Loucy (cell line): ENCODE results near the gene ELOVL1.
A peak's percentile ranks its signal among the peaks of the same experiment; 100 is the strongest.

ENCODE experiments used
- H2AFZ ChIP-seq: fragments of 200-600 bp; sonication (generic); 2 replicates; pipeline ENCODE4 v1.6.0; 2016; ENCODE audit warnings: antibody characterized with exemption, mild to moderate bottlenecking, low read length, moderate library complexity
- H3F3A ChIP-seq: fragments of 200-600 bp; 2 replicates; pipeline ENCODE4 v1.6.0; 2016; ENCODE audit warnings: antibody characterized with exemption, low read depth, mild to moderate bottlenecking
- H3K27me3 ChIP-seq: fragments of 200-600 bp; sonication (generic); 2 replicates; pipeline ENCODE4 v1.6.1; 2014; ENCODE audit warnings: low read length, mild to moderate bottlenecking; ENCODE audit not compliant: insufficient read depth, poor library complexity, severe bottlenecking
- H3K36me3 ChIP-seq: fragments of 200-600 bp; sonication (generic); 2 replicates; pipeline ENCODE4 v1.6.1; 2016; ENCODE audit warnings: low read length; ENCODE audit not compliant: insufficient read depth
- H3K4me1 ChIP-seq: fragments of 200-600 bp; sonication (generic); 2 replicates; pipeline ENCODE4 v1.5.1; 2014; ENCODE audit warnings: low read length, mild to moderate bottlenecking; ENCODE audit not compliant: insufficient read depth, poor library complexity, severe bottlenecking
- H3K4me2 ChIP-seq: fragments of 200-600 bp; sonication (generic); 2 replicates; pipeline ENCODE4 v1.6.0; 2014; ENCODE audit warnings: antibody characterized with exemption, low read length, low read depth, mild to moderate bottlenecking; ENCODE audit not compliant: poor library complexity, severe bottlenecking
- H3K4me3 ChIP-seq: fragments of 200-600 bp; sonication (generic); 2 replicates; pipeline ENCODE4 v1.5.1; 2014; ENCODE audit warnings: low read length, mild to moderate bottlenecking, mixed read lengths; ENCODE audit not compliant: poor library complexity, severe bottlenecking
- H3K79me2 ChIP-seq: fragments of 200-600 bp; sonication (generic); 2 replicates; pipeline ENCODE4 v1.6.1; 2014; ENCODE audit warnings: low read length; ENCODE audit not compliant: insufficient read depth
- H3K9ac ChIP-seq: fragments of 200-600 bp; sonication (generic); 2 replicates; pipeline ENCODE4 v1.6.0; 2014; ENCODE audit warnings: mild to moderate bottlenecking, low read depth, low read length, moderate library complexity; ENCODE audit not compliant: poor library complexity, severe bottlenecking
- H3K9me2 ChIP-seq: fragments of 200-600 bp; sonication (generic); replicated peaks from 2 replicates; pipeline ENCODE4 v1.6.1; 2016; ENCODE audit warnings: low read depth, low read length, mixed read lengths
- H3K9me3 ChIP-seq: fragments of 200-600 bp; sonication (generic); 2 replicates; pipeline ENCODE4 v1.6.1; 2014; ENCODE audit warnings: mild to moderate bottlenecking, antibody characterized with exemption, low read length, low read depth; ENCODE audit not compliant: insufficient read depth
- H4K20me1 ChIP-seq: fragments of 200-600 bp; sonication (generic); 2 replicates; pipeline ENCODE4 v1.6.0; 2014; ENCODE audit warnings: antibody characterized with exemption, low read length, mild to moderate bottlenecking; ENCODE audit not compliant: insufficient read depth, poor library complexity, severe bottlenecking
- CTCF ChIP-seq: fragments of 200-600 bp; sonication (generic); conservative IDR thresholded peaks from 2 replicates; pipeline ENCODE4 v1.5.1; 2014; ENCODE audit warnings: mild to moderate bottlenecking, antibody characterized with exemption, low read length
- EZH2phosphoT487 ChIP-seq: fragments of 200-600 bp; IDR thresholded peaks from 2 replicates; pipeline ENCODE4 v1.6.1; 2018; ENCODE audit warnings: antibody characterized with exemption, mild to moderate bottlenecking, moderate library complexity, borderline replicate concordance

ELOVL1 gene

GRCh38 chr1:43334453-43335205 is 33.2 kb downstream of the ELOVL1 start:
- no peak overlapping the region for H2AFZ ChIP-seq
- no peaks in the 10 kb centered on the region for H3K9me3 ChIP-seq
- TF ChIP-seq EZH2phosphoT487 (no peak), CTCF (no peak)
- no peak overlapping the region for H3K9ac ChIP-seq
- no peaks in the 10 kb centered on the region for H3K9me2 ChIP-seq
- no peak overlapping the region for H3K4me2 ChIP-seq
- no peaks in the 10 kb centered on the region for H3K79me2 ChIP-seq
- H3K4me1 ChIP-seq: peaks cover 28% of the 10 kb centered on the region
- no peak overlapping the region for H3K4me3 ChIP-seq
- H3K27me3 ChIP-seq: no peaks in the 10 kb centered on the region
- H3F3A ChIP-seq: no peaks in the 10 kb centered on the region
- no peaks in the 10 kb centered on the region for H3K36me3 ChIP-seq
- H4K20me1 ChIP-seq: no peaks in the 10 kb centered on the region

DNA sequence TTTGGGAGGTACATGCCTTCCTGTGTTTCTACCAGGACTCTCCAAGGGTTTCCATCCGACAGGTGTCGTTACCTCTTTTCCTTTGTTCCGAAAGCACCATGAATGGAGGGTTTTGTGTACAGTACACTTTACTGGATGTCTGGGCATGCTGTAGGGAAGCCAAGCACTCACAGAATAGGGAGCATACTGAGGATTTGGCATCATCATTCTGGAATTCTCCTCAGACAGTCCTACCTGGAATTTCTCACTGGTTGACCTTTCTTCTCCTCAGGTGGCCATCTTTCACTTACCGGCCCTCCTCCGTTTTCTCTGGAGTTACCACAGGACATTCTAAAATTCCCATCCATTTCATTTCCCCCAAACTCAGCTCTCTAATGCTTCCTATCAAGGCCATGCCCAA is 36.1 kb downstream of the ELOVL1 start:
- Histone ChIP-seq H3K36me3 (no peaks in the 10 kb centered on the region), H2AFZ (no peak overlapping the region), H4K20me1 (no peaks in the 10 kb centered on the region), H3K27me3 (no peaks in the 10 kb centered on the region), H3K4me3 (no peak overlapping the region), H3K9ac (no peak overlapping the region), H3K9me2 (no peaks in the 10 kb centered on the region), H3F3A (no peaks in the 10 kb centered on the region), H3K79me2 (no peaks in the 10 kb centered on the region), H3K9me3 (peaks cover 4% of the 10 kb centered on the region; the same call in 1 of the 2 replicates), H3K4me2 (no peak overlapping the region), H3K4me1 (peaks cover 12% of the 10 kb centered on the region)
- TF ChIP-seq EZH2phosphoT487 (no peak), CTCF (no peak)

DNA sequence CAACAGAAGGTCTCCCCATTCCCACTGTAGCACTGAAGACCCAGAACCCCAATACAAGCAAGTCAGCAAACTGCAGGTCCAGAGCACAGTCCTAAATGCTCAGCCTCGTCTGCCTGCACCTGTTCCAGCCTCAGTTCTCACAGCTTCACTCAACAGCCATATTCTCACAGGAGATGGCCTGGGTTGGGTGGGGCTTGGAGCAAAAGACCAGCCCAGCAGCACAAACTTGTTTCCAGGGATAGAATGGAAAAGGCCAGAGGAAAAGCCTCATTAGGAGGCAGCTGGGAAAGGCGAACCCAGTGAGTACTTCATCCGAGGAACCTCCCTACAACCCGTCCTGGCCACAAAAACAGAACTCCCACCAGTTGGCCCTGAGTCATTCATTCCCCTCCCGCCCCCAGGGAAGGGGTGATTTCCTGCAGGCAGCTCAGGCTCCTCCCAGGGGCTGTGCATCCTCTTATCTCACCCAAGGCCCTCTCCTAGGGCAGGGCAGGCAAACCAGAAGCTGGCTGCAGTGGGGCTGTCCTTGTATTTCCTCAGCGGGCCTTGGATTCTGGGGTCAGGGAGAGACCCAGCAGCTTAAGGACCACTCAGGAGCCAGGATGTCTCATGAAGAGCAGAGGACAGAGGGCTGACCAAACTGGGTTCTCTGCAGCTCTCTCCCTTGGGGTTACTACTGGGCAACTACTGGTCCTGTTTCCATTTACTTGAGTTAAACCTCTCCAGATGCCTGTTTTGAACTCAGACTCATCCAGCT is 37.6 kb downstream of the ELOVL1 start:
- no peak for TF ChIP-seq CTCF
- no peak for TF ChIP-seq EZH2phosphoT487

More for the DNA sequence above, 37.6 kb downstream of the ELOVL1 start:
- H4K20me1 ChIP-seq: no peaks in the 10 kb centered on the region
- no peaks in the 10 kb centered on the region for H3K79me2 ChIP-seq
- H3K27me3 ChIP-seq: no peaks in the 10 kb centered on the region
- H3K36me3 ChIP-seq: no peaks in the 10 kb centered on the region
- peaks cover 4% of the 10 kb centered on the region; the same call in 1 of the 2 replicates for H3K9me3 ChIP-seq
- H3K4me1 ChIP-seq: peaks cover 12% of the 10 kb centered on the region
- H3F3A ChIP-seq: no peaks in the 10 kb centered on the region
- H3K9ac ChIP-seq: no peak overlapping the region
- peak overlapping the region; percentile 60 for H3K4me2 ChIP-seq
- no peaks in the 10 kb centered on the region for H3K9me2 ChIP-seq
- H3K4me3 ChIP-seq: no peak overlapping the region
- H2AFZ ChIP-seq: peak overlapping the region; percentile 75
